NCI-H2196 (cell line): ENCODE results near the gene MCFD2.

Experiments
- DNase-seq: peaks from one replicate; lab custom pipeline; 2025; ENCODE audit not compliant: unreplicated experiment; lab: John Stamatoyannopoulos, UW

The MCFD2 gene

GRCh38 chr2:46875226-46875899 lies 40.2 kb downstream of the MCFD2 start:
- DNase-seq = no peak

- no peak for DNase-seq
Measured at GRCh38 chr2:46874236-46874929, 41.2 kb downstream of the MCFD2 start.

- DNase-seq = peak; percentile 55
Measured at GRCh38 chr2:46873604-46874068, 42.0 kb downstream of the MCFD2 start.

GRCh38 chr2:46872902-46873603 lies 42.6 kb downstream of the MCFD2 start:
- no peak for DNase-seq

- no peak for DNase-seq
Measured at GRCh38 chr2:46871976-46872381, 43.6 kb downstream of the MCFD2 start.

GRCh38 chr2:46870051-46870839 lies 45.4 kb downstream of the MCFD2 start:
- no peak for DNase-seq

- DNase-seq = no peak
Measured at GRCh38 chr2:46869621-46870020, 46.0 kb downstream of the MCFD2 start.

- DNase-seq = no peak
Measured at GRCh38 chr2:46866770-46867246, 48.8 kb downstream of the MCFD2 start.

GRCh38 chr2:46865181-46865970 lies 50.2 kb downstream of the MCFD2 start:
- DNase-seq = no peak

GRCh38 chr2:46863882-46864281 lies 51.7 kb downstream of the MCFD2 start:
- no peak for DNase-seq

GRCh38 chr2:46862514-46862913 lies 53.1 kb downstream of the MCFD2 start:
- DNase-seq = no peak

GRCh38 chr2:46861916-46862315 lies 53.7 kb downstream of the MCFD2 start:
- DNase-seq = no peak

- DNase-seq = no peak
Measured at GRCh38 chr2:46859482-46859881, 56.1 kb downstream of the MCFD2 start.

GRCh38 chr2:46858702-46859090 lies 56.9 kb downstream of the MCFD2 start:
- no peak for DNase-seq

GRCh38 chr2:46857871-46858701 lies 57.5 kb downstream of the MCFD2 start:
- DNase-seq = no peak

GRCh38 chr2:46856336-46856735 lies 59.3 kb downstream of the MCFD2 start:
- no peak for DNase-seq

GRCh38 chr2:46855805-46856204 lies 59.8 kb downstream of the MCFD2 start:
- no peak for DNase-seq

- DNase-seq = no peak
Measured at GRCh38 chr2:46854260-46854659, 61.3 kb downstream of the MCFD2 start.

- no peak for DNase-seq
Measured at GRCh38 chr2:46852598-46852997, 63.0 kb downstream of the MCFD2 start.
